ENCODE results near the gene PLOD3. TPM values are rescaled to one million over a fixed set of nuclear protein-coding genes. Genes with fewer than 3 reads are reported as not detected.

PLOD3 gene
- total and polyA plus RNA-seq, 11 donors = 22.2 to 77.6 (median 42.0) TPM

DNA sequence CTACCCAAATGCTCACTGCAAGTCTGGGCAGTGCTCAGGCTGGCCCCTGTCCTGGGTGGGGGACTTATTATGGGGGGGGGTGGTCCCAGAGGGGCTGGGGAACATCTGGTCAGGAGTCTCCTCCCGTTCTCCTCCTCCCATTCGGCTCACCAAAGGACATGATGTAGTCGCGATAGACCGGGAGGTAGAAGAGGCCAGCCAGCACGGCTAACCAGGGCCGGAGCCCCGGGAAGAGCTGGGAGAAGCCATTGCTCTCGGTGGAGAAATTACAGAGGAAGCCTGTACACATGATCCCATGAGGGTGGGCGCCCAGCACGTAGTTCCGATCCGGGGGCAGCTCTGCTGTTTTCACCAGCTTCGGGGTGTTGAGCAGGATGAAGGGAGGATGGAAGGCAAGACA lies 18.9 kb downstream of the PLOD3 start:
- intact Hi-C loops (cut with DNase I) = loop anchor here in 3 of 10 donors (10.0 kb wide), 1 partner anchor 54 kb away; no protein-coding TSS in a partner anchor
- H3K4me3 ChIP-seq = no peak overlapping the region
- no peak overlapping the region for H3K27ac ChIP-seq
- H3K4me1 ChIP-seq = peaks cover 0 to 9% (median 8%) of the 10 kb centered on the region in 12 donors
- WGBS, 4 donors = 60 to 73% (median 71%) methylated on average over 6 to 14 of the region's 14 CpGs
- ATAC-seq (no peak), DNase-seq (no peak)
- H3K9me3 ChIP-seq = no peaks in the 10 kb centered on the region
- no peak for TF ChIP-seq POLR2A (IDR thresholded peaks at IDR 0.05)
- TF ChIP-seq, protein P1, sequence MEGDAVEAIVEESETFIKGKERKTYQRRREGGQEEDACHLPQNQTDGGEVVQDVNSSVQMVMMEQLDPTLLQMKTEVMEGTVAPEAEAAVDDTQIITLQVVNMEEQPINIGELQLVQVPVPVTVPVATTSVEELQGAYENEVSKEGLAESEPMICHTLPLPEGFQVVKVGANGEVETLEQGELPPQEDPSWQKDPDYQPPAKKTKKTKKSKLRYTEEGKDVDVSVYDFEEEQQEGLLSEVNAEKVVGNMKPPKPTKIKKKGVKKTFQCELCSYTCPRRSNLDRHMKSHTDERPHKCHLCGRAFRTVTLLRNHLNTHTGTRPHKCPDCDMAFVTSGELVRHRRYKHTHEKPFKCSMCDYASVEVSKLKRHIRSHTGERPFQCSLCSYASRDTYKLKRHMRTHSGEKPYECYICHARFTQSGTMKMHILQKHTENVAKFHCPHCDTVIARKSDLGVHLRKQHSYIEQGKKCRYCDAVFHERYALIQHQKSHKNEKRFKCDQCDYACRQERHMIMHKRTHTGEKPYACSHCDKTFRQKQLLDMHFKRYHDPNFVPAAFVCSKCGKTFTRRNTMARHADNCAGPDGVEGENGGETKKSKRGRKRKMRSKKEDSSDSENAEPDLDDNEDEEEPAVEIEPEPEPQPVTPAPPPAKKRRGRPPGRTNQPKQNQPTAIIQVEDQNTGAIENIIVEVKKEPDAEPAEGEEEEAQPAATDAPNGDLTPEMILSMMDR (IDR thresholded peaks at IDR 0.05) = no peak
- H3K36me3 ChIP-seq = no peaks in the 10 kb centered on the region
- peaks cover 18 to 93% (median 35%) of the 10 kb centered on the region in 9 donors for H3K27me3 ChIP-seq

- TF ChIP-seq POLR2A (IDR thresholded peaks at IDR 0.05) = no peak
- TF ChIP-seq, protein P1 (IDR thresholded peaks at IDR 0.05) = no peak
- Histone ChIP-seq H3K4me1 (peaks cover 0 to 9% (median 8%) of the 10 kb centered on the region in 12 donors), H3K27me3 (peaks cover 16 to 88% (median 34%) of the 10 kb centered on the region in 9 donors), H3K27ac (no peak overlapping the region), H3K4me3 (no peak overlapping the region), H3K36me3 (no peaks in the 10 kb centered on the region), H3K9me3 (no peaks in the 10 kb centered on the region)
- ATAC-seq (no peak), DNase-seq (no peak)
- intact Hi-C loops (cut with DNase I) = loop anchor here in 3 of 10 donors (10.0 kb wide), 1 partner anchor 53 kb away; no protein-coding TSS in a partner anchor
- WGBS, 4 donors = 60 to 68% (median 63%) methylated on average over 16 to 21 of the region's 21 CpGs
Observed at GRCh38 chr7:101197991-101198390, 19.4 kb downstream of the PLOD3 start.

GRCh38 chr7:101195884-101196283 lies 21.5 kb downstream of the PLOD3 start:
- no peaks in the 10 kb centered on the region for H3K4me1 ChIP-seq
- H3K36me3 ChIP-seq = no peaks in the 10 kb centered on the region
- intact Hi-C loops (cut with DNase I) = loop anchor here in 3 of 10 donors (10.0 kb wide), 1 partner anchor 51 kb away; no protein-coding TSS in a partner anchor
- no peak overlapping the region for H3K27ac ChIP-seq
- H3K9me3 ChIP-seq = no peaks in the 10 kb centered on the region
- TF ChIP-seq, protein P1 (IDR thresholded peaks at IDR 0.05) = no peak
- DNase-seq = no peak
- no peak overlapping the region for H3K4me3 ChIP-seq
- no peak for ATAC-seq
- peaks cover 0 to 67% (median 13%) of the 10 kb centered on the region in 9 donors for H3K27me3 ChIP-seq
- 80 to 86% (median 83%) methylated on average over 17 of the region's 17 CpGs for WGBS, 4 donors

DNA sequence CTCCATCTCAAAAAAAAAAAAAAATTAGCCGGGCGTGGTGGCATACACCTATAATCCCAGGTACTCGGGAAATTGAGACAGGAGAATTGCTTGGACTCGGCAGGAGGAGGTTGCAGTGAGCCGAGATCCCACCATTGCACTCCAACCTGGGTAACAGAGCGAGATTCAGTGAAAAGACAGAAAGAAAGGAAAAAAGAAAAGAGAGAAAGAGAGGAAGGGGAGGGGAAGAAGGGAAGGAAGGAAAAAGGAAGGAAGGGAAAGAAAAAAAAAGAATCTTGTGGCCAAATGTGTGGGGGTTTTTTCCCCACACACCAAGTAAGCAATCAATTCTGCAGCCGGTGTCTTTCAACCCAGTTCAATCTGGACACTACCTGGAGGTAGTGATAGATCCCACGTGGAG lies 28.3 kb downstream of the PLOD3 start:
- Histone ChIP-seq H3K4me1 (no peaks in the 10 kb centered on the region), H3K27me3 (peaks cover 0 to 22% (median 4%) of the 10 kb centered on the region in 9 donors), H3K36me3 (no peaks in the 10 kb centered on the region), H3K9me3 (no peaks in the 10 kb centered on the region), H3K4me3 (no peak overlapping the region), H3K27ac (no peak overlapping the region)
- intact Hi-C loops (cut with DNase I) = no loop called here
- ATAC-seq (no peak), DNase-seq (no peak)
- WGBS, 4 donors = 75 to 80% (median 77%) methylated on average over 8 of the region's 8 CpGs
- TF ChIP-seq, protein P1 (IDR thresholded peaks at IDR 0.05) = no peak
- no peak for TF ChIP-seq POLR2A (IDR thresholded peaks at IDR 0.05)
